GM18517 (cell line): ENCODE measurements around the gene PPARD.
"Not testable (repeated sequence)": the region's sequence is repeated elsewhere in the genome, so short reads cannot be mapped to it uniquely, and the experiment has no call there.

Experiments
- ATAC-seq: cut with Tn5 transposase; IDR thresholded peaks from one replicate; pipeline ENCODE4 v1.9.1; 2021; ENCODE audit warnings: mild to moderate bottlenecking, moderate library complexity; ENCODE audit not compliant: unreplicated experiment

Gene PPARD

GRCh38 chr6:35435074-35435837 lies 92.9 kb downstream of the PPARD start:
- no peak for ATAC-seq

- ATAC-seq, result no peak
Observed at GRCh38 chr6:35436071-35436857, 93.9 kb downstream of the PPARD start.

DNA sequence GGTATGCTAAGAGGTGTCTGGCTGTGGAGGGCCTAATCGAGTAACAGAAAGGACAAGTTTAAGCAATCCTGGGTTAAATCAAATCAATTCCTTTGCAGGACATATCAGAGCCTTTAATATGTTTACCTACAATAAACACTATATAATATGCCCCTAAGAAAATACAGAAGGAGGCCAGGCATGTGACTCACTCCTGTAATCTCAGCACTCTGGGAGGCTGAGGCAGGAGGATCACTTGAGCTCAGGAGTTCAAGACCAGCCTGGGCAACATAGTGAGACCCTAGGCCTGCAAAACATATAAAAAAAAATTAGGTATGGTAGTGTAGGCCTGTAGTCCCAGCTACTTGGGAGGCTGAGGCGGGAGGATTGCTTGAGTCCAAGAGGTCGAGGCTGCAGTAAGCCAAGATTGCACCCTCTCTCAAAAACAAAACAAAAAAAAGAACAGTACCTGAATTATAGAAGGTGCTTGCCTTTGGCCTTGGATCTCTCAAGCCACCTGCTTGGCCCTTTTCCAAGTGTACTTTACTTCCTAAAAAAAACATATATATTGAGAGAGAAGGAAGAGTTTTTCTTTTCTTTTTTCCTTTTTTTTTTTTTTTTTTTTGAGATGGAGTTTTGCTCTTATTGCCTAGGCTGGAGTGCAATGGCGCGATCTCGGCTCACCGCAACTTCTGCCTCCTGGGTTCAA lies 96.2 kb downstream of the PPARD start:
- not testable (repeated sequence) for ATAC-seq

- no peak for ATAC-seq
Observed at GRCh38 chr6:35439308-35439707, 97.0 kb downstream of the PPARD start.

DNA sequence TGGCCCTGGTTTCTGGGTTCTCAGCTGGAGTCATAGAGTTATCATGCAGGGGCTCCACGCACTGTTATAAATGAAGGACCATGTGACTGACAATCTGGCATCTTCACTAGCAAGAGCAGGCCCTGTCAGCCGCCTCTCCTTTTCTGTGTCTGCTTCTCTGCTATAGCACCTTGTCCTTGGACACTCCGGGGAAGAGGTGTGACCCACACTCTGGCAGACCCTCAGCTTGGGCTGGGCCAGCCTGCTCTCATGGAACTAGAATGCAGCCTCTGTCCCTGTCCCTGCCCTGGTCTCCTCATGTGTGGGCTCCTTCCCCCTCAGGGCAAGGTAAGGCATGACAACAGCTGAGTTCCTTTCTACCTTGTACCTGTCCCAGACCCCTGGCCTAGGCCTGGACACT lies 98.8 kb downstream of the PPARD start:
- no peak for ATAC-seq

DNA sequence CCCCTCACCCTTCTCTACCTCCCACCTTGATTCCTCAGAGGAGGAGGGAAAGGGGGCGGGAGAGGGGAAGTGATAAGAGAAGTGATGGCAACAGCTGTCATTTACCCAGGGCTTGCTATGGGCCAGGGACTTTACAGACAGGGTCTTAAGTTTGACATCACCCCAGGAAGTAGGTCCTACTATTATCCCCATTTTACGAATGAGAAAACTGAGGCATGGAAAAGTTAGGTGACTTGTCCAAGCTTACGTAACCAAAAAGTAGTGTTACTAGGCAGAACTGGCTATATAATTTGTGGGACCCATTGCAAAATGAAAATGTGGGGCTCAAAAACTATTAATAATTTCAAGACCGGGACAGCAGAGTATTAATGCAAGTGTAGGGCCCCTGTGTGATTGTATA lies 99.3 kb downstream of the PPARD start:
- no peak for ATAC-seq

GRCh38 chr6:35442693-35443092 lies 100.3 kb downstream of the PPARD start:
- no peak for ATAC-seq

GRCh38 chr6:35443341-35444030 lies 101.1 kb downstream of the PPARD start:
- no peak for ATAC-seq

GRCh38 chr6:35445691-35446090 lies 103.3 kb downstream of the PPARD start:
- no peak for ATAC-seq

GRCh38 chr6:35448191-35448590 lies 105.8 kb downstream of the PPARD start:
- ATAC-seq, result no peak

GRCh38 chr6:35449287-35449881 lies 107.0 kb downstream of the PPARD start:
- ATAC-seq, result no peak

- no peak for ATAC-seq
Observed at GRCh38 chr6:35451354-35452182, 109.2 kb downstream of the PPARD start.

DNA sequence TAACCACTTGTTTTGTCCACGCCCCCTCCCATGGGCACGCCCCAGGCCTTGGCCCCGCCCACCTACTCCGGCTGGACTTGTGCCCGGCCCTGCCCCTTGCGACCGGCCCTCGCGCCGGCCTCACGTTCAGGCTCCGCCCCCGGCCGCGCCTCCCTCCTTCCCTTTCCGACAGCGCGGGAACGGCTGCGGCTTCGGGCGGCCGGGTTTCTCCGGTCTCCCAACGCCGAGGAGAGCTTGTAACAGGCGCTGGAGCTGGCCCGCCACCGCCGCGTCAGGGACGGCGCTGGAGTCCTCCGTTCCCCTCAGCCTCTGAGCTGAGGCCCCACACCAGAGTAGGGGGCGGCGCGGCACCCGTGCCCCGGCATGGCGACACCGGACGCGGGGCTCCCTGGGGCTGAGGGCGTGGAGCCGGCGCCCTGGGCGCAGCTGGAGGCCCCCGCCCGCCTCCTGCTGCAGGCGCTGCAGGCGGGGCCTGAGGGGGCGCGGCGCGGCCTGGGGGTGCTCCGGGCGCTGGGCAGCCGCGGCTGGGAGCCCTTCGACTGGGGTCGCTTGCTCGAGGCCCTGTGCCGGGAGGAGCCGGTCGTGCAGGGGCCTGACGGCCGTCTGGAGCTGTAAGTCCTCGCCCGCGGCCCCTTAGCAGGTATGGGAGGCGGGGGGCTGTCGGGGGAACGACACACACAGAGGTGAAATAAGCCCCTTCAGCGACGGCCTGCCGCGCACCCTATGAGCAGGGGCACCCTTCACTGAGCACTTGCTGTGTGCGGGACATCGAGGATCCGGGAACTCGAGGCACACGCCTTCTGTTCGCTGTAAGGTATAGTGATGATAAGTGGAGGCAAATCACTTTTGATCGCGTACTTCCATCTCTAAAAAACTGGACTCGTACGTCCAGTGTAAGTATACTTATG lies 110.1 kb downstream of the PPARD start, which contains the start of gene FANCE:
Gene FANCE, plus strand, starts transcription at position 156 of the 908 bp plus-strand sequence. Its CDS starts 208 bp downstream, at position 364.
- ATAC-seq, result peak; percentile 87

DNA sequence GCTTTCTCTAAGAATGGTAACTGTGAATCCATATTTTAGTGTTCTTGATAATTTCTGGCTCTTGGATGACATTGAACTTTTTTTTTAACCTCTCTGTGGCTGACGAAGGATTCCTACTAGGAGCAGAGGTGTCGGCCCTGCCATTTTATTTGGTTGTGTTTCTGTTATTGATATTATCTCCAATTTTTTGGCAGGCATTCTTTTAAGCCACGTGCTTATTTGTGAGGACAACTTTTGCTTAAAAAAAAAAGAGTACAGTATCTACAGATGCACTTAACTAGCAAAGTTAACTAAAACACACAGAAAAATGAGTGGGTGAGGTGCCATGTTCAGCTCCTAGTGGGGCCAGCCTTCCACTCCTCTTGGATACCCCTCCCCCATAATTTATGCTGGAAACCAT lies 110.9 kb downstream of the PPARD start:
- no peak for ATAC-seq

- no peak for ATAC-seq
Observed at GRCh38 chr6:35454391-35455110, 112.2 kb downstream of the PPARD start.

DNA sequence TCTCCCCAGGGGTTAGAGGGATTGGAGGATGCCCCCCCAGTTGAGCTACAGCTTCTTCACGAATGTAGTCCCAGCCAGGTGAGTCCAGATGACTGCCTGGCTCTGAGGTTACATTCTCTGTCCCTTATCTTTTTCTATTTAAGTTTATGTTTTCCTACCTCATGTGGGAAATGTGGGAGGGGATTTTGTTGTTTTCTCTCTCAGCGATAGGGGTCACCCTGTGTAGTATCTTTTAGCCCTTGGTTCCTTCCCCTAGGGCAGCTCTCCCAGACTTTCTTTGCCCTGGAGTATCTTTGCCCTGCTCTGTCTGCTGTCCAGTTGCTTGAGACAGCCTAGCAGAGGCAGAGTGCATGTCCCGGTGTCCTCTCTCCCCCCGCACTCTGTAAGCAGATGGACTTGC lies 115.5 kb downstream of the PPARD start:
- ATAC-seq, result no peak

DNA sequence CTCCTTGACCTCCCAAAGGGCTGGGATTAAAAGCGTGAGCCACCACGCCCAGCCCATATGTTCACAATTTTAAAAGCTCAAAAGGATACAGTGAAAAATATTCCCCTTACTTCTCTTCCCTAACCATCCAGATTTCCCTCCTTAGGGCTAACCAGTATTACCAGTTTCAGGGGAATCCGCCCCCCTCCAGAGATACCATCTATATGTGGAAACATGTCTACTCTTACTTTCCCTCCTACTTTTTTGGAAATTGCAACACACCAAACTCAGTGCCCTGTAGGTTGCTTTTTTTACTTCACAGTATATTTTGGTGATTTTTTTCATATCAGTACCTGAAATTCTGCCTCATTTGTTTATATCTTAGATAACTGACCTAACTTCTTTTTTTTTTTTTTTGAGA lies 118.9 kb downstream of the PPARD start:
- no peak for ATAC-seq

DNA sequence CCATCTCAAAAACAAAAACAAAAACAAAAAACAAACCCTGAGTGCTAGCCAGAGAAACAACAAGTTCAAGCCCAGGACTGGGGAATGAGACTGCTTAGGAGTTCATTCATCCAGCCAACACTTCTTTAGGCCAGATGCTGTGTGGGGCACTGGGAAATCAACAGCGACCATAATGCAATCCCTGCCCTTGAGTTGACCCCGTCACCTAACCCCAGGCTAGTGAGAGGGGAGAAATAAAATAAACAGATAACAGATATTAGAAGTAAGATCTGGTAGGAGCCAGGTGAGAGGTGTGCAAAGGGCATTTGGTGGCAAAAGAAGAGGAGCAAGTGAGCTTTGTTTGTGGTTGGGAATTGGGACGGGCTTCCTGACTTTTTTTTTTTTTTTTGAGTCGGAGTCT lies 120.9 kb downstream of the PPARD start:
- no peak for ATAC-seq
